ENCODE data around the gene HRG.

DNA sequence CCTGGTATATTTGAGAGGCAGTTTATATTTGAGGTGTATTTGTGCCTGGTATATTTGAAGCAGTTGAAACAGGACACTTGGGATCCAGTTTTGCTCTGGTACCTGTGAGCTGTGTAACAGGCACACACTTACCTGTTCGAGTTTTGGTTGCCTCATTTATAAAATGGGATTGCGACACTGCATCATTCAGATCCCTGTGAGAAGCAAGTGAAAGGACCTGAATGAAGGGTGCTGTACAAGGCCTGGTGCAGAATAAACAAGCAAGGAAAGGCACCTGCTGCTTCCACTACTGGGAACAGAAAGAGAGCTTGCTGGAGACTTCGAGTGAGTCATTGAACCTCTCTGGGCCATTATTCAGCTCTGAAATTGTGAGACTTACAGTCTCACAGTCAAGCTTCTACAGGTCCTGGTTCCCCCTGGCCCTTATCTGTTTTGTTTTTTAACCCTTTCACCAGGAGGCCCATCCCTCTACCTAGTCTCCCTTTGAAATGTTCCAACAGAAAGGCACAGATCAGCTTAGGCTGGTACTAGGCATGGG lies 14.1 kb upstream of the HRG start:
- TF ChIP-seq, protein P1, sequence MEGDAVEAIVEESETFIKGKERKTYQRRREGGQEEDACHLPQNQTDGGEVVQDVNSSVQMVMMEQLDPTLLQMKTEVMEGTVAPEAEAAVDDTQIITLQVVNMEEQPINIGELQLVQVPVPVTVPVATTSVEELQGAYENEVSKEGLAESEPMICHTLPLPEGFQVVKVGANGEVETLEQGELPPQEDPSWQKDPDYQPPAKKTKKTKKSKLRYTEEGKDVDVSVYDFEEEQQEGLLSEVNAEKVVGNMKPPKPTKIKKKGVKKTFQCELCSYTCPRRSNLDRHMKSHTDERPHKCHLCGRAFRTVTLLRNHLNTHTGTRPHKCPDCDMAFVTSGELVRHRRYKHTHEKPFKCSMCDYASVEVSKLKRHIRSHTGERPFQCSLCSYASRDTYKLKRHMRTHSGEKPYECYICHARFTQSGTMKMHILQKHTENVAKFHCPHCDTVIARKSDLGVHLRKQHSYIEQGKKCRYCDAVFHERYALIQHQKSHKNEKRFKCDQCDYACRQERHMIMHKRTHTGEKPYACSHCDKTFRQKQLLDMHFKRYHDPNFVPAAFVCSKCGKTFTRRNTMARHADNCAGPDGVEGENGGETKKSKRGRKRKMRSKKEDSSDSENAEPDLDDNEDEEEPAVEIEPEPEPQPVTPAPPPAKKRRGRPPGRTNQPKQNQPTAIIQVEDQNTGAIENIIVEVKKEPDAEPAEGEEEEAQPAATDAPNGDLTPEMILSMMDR (IDR thresholded peaks at IDR 0.05) = no peak
- TF ChIP-seq POLR2A (IDR thresholded peaks at IDR 0.05) = no peak

Data from esophagus squamous epithelium (tissue), 4 donors.